HEK293 (cell line): Measurements from ENCODE around the gene GET3.
"Not testable (repeated sequence)": the region's sequence is repeated elsewhere in the genome, so short reads cannot be mapped to it uniquely, and the experiment has no call there.

Experiments used
- CTCF ChIP-seq: fragments of 450-650 bp; formaldehyde crosslinking; IDR thresholded peaks from 2 replicates; pipeline ENCODE4 v1.5.1; 2016; ENCODE audit warnings: missing biosample characterization, missing genetic modification characterization
- HOXC10 ChIP-seq: sonication (generic); formaldehyde crosslinking; IDR thresholded peaks from 2 replicates; pipeline ENCODE4 v1.8.1; 2023; ENCODE audit warnings: mild to moderate bottlenecking, missing genetic modification reagents
- PRDM2 ChIP-seq: fragments of 450-650 bp; formaldehyde crosslinking; IDR thresholded peaks from 2 replicates; pipeline ENCODE4 v1.5.1; 2016; ENCODE audit warnings: missing biosample characterization, missing genetic modification characterization, borderline replicate concordance
- ZBTB1 ChIP-seq: fragments of 450-650 bp; formaldehyde crosslinking; IDR thresholded peaks from 2 replicates; pipeline ENCODE4 v1.5.1; 2016; ENCODE audit warnings: missing biosample characterization, missing genetic modification characterization
- ZNF580 ChIP-seq: fragments of 450-650 bp; formaldehyde crosslinking; IDR thresholded peaks from 2 replicates; pipeline ENCODE4 v1.5.1; 2016; ENCODE audit warnings: missing biosample characterization, missing genetic modification characterization

GRCh38 chr19:12797607-12798006, 60.3 kb downstream of the GET3 start:
- TF ChIP-seq ZNF580 (tag by site-specific recombination); HOXC10; PRDM2 (tag by site-specific recombination); CTCF (tag by site-specific recombination); ZBTB1 (tag by site-specific recombination): not testable (repeated sequence)
